Body of pancreas (tissue), 4 donors: ENCODE results near the gene BPHL.

Experiments
- POLR2A ChIP-seq, 3 donors: fragments of 450-650 bp; IDR thresholded peaks; one replicate each; pipeline ENCODE4 v1.6.1; 2016; ENCODE audit warnings: antibody characterized with exemption in 3 of 3, mild to moderate bottlenecking in 2 of 3
- TF ChIP-seq, protein P1 (sequence below), 7 experiments: fragments of 450-650 bp in 4 of 7; fragments of 200-600 bp in 3 of 7; sonication (generic) in 3 of 7; IDR thresholded peaks; one replicate each; pipeline ENCODE4 v1.5.1; 2016 to 2019; ENCODE audit warnings: antibody characterized with exemption in 7 of 7

DNA sequence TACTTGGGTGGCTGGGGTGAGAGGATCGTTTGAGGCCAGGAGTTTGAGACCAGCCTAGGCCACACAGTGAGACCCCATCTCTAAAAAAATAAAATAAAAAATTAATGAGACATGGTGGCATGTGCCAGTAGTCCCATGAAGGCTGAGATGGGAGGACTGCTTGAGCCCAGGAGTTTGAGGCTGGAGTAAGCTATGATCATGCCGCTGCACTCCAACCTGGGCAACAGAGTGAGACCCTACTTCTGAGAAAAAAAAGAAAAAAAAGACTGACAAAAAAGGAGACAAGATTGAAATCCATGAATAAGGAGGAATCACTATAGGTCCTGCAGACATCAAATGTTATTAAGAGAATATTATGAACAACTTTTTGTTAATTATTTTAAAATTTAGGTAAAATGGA, 23.7 kb upstream of the BPHL start:
- TF ChIP-seq, protein P1, sequence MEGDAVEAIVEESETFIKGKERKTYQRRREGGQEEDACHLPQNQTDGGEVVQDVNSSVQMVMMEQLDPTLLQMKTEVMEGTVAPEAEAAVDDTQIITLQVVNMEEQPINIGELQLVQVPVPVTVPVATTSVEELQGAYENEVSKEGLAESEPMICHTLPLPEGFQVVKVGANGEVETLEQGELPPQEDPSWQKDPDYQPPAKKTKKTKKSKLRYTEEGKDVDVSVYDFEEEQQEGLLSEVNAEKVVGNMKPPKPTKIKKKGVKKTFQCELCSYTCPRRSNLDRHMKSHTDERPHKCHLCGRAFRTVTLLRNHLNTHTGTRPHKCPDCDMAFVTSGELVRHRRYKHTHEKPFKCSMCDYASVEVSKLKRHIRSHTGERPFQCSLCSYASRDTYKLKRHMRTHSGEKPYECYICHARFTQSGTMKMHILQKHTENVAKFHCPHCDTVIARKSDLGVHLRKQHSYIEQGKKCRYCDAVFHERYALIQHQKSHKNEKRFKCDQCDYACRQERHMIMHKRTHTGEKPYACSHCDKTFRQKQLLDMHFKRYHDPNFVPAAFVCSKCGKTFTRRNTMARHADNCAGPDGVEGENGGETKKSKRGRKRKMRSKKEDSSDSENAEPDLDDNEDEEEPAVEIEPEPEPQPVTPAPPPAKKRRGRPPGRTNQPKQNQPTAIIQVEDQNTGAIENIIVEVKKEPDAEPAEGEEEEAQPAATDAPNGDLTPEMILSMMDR (IDR thresholded peaks at IDR 0.05), result no peak
- TF ChIP-seq POLR2A (IDR thresholded peaks at IDR 0.05), result no peak
